GM19438 (cell line): ENCODE measurements around the gene RASIP1.

Experiments used
- ATAC-seq: cut with Tn5 transposase; IDR thresholded peaks from one replicate; pipeline ENCODE4 v1.9.1; 2021; ENCODE audit warnings: low read depth; ENCODE audit not compliant: unreplicated experiment

RASIP1 gene

GRCh38 chr19:48678201-48678600 lies 62.2 kb downstream of the RASIP1 start:
- ATAC-seq, result no peak

DNA sequence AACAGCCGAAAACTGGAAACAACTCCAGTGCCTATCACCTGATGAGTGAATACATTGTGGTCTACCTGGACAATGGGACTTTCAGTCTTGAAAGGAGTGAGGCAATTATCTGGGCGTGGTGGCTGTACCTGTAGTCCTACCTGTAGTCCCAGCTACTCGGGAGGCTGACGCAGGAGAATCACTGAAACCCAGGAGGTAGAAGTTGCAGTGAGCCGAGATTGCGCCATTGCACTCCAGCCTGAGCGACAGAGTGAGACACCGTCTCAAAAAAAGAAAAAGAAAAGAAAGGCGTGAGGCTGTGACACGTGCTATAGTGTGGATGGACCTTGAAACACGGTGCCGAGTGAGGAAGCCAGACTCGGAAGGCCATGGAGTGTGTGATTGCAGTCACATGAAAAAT lies 63.5 kb downstream of the RASIP1 start:
- no peak for ATAC-seq

- ATAC-seq, result no peak
Measured at GRCh38 chr19:48676487-48676886, 63.9 kb downstream of the RASIP1 start.

GRCh38 chr19:48674921-48675824 lies 65.2 kb downstream of the RASIP1 start:
- no peak for ATAC-seq

DNA sequence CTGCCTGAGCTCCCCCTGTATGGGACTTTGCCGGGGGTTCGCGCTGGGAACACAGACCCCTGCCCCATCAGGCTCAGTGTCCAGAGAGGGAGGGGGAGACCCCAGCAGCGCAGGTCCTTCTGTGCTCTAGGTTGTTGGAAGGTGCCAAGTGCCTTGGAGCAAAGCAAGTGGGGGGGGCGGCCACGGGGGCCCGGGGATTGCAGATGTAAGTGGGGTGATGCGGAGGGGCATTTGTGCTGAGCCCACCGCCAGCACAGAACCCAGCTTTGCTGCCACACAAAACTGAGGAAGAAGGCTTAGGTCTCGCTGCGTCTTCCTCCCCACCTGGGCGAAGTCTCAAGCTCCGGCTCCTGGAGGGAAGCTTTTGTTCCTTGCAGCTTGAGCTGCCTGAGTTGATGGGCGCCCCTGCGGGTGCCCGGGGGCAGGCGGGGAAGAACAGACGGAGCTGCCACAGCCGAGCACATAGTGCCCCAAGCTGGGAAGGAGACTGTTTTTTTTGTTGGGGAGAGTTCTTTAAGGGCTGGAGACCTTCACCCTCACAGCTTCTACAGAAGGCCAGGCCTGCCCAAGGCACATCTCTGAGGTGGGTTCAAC lies 66.1 kb downstream of the RASIP1 start:
- ATAC-seq, result no peak

- ATAC-seq, result no peak
Measured at GRCh38 chr19:48673436-48674100, 66.8 kb downstream of the RASIP1 start.

DNA sequence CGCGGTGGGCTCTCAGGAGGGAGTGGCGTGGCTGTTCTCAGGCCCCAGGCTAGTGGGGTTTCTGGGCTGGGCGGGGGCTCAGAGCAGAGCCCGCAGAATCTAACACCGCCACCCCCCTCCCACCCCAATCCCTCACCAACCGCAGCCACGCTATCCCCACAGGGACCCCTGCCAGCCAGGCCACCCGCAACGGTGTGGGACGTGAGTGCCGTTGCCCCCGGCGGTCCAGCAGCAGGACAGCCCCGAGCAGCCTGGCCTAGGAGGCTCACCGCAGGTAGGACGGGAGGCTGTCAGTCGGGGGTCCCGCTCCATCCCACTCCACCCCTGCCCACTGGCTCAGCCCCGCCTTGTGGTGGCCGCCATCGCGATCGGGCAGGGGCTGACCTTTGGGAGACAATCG lies 67.4 kb downstream of the RASIP1 start, which contains the start of gene NTN5:
Gene NTN5 (minus strand): TSS at position 24 of the 400 bp plus-strand sequence. CDS start 2,031 bp downstream, outside the sequence.
- ATAC-seq, result no peak

DNA sequence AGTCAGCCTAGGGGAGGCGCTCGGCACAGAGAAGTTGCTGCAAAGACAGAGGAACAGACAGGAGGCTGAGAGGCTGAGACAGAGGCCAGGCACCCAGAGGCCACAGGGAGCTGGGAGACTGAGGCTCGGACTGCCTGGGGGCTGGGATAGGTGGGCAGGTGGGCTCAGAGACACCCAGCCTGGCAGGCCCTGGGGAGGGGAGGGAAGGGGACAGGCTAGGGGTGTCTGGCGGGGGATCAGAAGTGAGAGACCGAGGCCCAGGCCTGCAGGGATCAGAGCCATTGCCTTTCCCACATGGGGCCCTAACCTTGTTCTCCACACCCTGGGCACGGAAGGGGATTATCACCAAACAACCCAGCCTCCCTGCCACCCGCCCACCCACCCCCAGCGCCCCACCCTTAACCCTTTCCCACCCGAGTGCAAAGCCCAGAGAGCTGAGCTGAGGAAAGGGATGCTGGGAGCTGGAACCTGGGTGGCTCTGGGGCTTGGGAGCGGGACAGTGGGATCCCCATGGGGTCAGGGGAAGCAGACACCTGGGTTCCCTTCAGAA lies 68.9 kb downstream of the RASIP1 start:
- no peak for ATAC-seq

DNA sequence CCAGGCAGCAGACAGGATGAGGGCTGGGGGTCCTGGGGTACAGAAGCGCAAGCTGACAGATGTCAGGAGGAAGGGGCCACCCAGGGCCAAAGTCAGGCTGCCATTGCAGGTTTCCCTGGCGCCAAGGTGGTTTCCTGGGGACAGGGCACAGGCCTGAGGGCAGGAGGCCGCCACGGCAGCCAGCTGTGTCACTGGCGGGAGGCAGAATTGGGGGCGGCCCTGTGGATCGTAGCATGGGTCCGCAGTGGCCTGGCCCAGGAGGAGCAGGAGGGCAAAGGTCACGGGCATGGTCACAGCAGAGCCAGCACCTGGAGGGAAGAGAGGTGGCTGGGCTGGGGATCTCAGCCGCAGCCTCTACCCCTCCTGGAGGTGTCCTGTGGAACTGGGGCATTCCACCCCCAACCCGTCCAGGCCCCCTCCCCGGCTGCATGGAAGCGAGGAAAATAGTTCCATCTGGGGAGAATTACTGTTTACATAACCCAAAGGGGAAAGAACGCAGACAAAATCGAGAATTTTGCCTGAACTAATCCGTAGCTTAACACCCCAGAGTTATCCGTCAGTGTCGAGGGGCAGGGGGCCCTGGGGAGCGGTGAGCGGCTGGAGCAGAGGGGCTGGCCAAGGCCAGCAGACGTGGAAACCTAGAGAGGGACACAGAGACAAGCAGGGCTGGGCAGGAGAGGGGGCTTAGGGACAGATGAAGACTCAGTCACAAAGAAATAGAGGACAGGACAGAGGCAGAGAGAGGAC lies 69.5 kb downstream of the RASIP1 start:
- no peak for ATAC-seq
